ENCODE data around the gene DENND1A.
"Not testable (repeated sequence)": the region's sequence is repeated elsewhere in the genome, so short reads cannot be mapped to it uniquely, and the experiment has no call there.

The DENND1A gene

GRCh38 chr9:123645762-123646161, 284.2 kb downstream of the DENND1A start:
- no peak for DNase-seq

DNA sequence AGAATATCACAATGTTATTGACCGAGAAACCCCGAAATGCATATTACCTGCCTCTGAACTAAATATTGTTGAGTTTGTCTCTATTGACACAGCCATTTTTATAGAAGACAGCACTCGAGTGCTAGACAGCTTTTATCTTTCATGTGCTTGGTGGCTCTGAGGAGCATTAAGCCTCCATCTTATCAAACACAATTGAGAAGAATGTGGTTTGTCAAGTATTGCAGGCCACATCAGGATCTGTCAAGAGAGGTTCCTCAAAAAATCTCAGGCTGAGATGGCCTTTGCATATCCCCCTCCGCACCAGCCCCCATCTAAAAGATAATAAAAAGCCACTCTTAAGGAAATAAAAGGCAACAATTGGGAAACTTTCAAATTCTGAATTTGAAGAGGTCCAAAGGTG, 284.8 kb downstream of the DENND1A start:
- no peak for DNase-seq

- DNase-seq: no peak
These were observed 286.4 kb downstream of the DENND1A start for GRCh38 chr9:123643518-123643917.

DNA sequence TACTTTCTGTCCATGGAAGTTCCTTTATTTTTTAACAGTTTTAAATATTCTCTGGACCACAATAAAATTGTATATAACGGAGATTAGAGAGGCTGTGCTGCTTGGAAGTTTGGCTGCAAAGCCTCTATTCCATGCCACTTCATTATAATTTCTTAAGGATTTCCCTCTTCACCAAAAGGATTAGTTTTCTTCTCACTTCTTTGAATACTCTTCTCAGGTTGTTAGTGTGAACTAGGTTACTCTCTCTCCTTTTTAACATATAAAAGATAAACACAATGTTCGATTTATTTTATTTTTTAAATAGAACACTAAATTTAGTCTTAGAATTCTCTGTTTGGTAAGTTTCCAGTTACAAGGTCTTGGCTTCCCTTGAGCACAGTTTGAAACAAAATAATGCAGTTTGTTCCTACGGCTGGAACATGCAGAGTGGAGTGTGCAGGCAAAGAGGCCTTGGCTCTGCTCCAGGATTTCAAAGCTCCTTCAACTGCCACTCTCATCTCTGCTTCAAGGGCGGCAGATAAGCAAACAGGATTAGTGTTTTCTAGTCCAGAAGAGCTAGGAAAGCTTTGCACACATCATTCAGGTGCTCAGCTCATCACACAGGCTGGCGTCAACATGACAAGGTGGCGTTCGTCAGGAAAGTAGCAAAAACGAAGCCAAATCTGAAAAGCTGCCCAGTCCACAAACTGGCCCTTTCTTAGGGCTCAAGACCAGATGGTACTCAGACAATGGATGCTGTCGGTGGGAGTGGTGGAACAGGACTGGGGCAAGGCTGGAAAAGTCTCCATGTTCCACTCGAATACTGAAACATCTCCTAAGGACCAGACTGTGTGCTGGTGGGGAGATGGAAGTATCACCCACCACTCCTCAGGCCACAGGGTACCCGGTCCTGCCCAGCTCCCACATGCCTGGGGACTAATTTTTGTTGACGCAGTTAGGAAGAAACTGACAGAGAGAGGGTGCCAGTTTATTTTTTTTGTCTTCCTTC, 287.3 kb downstream of the DENND1A start:
- no peak for DNase-seq

DNA sequence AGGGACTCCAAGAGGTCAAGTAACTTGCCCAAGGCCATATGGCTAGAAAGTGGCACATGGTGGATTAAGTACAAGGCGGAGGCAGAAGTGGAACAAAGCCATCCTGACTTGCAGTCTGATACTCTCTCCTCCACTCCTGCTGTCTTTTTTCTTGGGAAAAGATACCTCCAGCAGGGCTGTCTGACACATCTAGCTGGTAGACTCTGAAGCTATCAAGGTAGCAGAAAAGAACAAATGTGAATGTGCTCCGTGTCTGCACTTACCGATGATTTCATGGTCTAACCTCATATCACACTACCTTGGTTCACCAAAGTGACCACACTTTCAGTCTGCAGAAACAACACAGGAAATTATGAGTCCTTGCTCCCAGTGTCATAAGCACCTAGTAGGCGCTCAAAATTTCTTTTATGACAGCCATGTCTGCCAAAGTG, 289.1 kb downstream of the DENND1A start:
- no peak for DNase-seq

- no peak for DNase-seq
These were observed 290.2 kb downstream of the DENND1A start for GRCh38 chr9:123639743-123640142.

DNA sequence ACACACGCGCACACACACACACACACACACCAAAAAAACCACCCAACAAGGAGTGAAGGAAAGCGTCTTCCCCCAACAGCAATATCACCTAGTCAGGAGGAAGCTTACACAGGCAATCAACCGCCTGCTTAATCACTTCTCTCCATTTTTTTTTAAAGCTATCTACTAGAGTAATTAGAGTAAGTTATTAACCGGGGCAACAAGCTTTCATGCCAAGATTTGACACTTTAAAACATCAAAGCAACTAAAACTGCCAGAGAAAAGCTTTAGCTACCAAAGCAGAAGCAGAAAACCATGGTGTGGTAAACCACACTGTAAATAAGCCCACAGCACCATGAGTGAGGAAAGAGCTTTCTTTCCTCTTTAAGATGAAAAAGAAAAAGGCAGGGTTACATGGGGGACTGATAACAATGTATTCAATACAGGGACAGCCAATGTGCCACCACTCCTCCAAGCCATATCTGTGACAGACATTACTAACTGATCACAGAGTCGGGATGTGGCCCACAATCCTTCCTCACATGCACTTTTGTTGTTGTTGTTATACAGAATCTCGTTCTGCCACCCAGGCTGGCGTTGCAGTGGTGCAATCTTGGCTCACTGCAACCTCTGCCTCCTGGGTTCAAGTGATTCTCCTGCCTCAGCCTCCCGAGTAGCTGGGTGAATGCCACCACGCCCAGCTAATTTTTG, 291.8 kb downstream of the DENND1A start:
- DNase-seq: peak; percentile 18 to 29

DNA sequence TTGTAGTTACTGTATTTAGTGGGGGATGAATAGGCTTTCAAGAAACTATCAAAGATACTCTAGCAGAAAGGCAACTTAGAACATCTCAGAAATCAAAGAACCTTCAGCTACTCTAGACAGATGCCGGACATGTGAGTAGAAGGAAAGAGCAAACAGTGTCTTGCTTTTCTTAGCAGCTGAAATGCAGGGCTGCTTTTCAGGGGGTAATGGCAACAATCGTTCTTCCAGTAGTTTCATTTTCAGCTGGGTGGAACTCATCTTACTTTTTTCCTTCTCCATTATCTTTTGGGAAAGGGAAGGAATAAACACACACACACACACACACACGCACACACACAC, 292.4 kb downstream of the DENND1A start:
- no peak for DNase-seq

GRCh38 chr9:123636805-123637204, 293.1 kb downstream of the DENND1A start:
- not testable (repeated sequence) for DNase-seq

DNA sequence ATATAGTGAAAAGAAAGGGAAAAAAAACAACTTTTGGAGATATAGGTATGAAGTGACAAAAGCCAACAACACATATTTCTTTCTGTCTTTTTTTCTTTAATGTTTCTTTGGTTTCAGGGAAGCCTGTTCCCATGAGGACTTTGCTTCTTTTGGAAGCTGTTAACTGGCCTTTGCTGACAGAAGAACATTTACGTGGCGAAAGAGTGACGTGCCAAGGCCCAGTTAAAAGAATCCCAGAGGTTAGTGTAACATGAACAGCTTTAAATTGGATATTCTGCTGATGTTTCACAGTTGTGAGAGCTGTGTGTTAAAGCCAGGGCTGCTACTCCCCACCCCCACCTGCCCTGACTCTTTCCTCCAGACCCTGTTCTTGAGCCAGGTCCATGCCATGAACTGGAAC, 298.1 kb downstream of the DENND1A start:
- no peak for DNase-seq

GRCh38 chr9:123630233-123630632, 299.7 kb downstream of the DENND1A start:
- DNase-seq: no peak

DNA sequence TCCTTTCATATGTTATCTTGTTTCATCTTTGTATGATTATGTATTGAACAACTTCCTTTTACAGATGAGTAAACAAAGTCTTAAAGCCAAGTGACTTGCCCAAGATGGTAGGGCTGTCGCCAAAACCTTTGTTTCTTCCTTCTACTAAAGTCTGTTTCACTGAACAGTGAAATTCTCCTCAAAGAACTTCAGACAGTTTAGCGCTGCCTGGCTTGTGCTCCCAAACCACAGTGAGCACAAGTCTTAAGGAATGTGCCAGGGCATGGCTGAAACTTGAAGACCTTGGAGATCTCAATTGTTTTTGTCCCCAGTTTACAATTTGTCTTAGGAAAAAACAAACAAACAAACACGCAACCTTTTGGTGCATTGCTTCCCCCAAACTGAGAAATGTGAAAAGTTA, 300.4 kb downstream of the DENND1A start:
- DNase-seq: no peak

DNA sequence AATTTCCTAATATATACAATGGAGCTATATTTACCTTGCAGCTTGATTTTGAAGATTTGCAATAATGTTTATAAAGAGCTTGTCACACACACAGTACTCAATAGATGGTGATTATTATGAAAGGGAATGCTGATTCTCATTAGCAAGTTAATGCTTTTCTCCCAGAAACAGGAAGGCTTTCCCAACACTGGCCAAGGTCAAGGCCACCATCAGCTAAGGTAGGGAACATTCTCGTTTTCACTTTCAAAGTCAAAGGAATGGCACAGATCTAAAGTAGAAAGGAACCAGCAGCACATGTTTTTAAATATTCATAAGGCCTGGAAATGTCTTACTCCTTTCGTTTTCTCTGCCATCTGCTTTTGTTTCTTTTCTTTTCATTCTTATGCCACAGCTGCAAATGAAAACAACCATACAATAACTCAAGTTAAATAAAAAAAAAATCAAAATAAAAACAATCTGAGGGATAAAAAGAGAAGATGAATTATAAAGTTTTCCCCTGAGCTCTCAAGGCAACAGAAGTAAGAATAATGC, 307.1 kb downstream of the DENND1A start:
- no peak for DNase-seq

DNA sequence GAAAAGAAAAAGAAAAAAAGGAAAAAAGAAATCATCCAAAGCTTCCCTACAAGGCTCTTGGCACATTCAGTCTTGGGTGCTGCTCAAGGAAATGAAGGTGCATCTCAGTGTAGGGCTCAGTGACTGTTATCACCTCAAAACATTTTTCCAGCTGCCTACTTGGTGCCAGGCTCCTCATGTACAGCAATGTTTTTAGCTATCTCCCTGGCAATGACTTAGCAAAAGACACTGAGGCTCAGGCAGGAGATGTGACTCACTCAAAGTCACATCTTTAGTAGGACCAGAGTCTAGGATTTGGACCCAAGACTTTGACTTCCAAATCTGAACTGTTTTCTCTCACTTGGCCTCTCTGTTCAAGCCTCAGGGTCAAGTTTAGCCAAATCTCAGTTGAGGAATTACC, 309.7 kb downstream of the DENND1A start:
- no peak for DNase-seq

- DNase-seq: no peak
These were observed 311.8 kb downstream of the DENND1A start for GRCh38 chr9:123617952-123618678.

DNA sequence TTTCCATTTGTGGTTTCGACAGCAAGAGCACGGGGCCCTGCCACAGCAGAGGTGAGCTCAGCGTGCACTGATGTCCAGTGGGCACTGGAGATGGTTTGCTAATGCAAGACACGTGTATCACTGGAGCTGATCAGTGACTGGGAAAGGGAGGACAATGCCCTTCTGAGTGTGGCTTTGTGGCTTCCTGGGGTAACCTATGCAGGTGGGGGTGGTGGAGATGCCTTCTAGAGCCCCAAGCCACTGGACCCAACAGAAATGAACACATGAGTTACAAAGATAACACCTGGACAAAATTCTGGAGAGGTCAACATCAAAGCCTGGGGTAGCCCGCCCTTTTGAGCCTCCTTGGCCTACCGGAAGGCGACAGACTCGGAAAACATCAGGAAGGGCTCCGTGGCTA, 312.6 kb downstream of the DENND1A start:
- no peak for DNase-seq

- DNase-seq: no peak
These were observed 313.2 kb downstream of the DENND1A start for GRCh38 chr9:123616707-123617106.

GRCh38 chr9:123615381-123615780, 314.5 kb downstream of the DENND1A start:
- DNase-seq: no peak

- no peak for DNase-seq
These were observed 315.3 kb downstream of the DENND1A start for GRCh38 chr9:123614306-123615263.

- DNase-seq: no peak
These were observed 318.7 kb downstream of the DENND1A start for GRCh38 chr9:123611226-123611625.

DNA sequence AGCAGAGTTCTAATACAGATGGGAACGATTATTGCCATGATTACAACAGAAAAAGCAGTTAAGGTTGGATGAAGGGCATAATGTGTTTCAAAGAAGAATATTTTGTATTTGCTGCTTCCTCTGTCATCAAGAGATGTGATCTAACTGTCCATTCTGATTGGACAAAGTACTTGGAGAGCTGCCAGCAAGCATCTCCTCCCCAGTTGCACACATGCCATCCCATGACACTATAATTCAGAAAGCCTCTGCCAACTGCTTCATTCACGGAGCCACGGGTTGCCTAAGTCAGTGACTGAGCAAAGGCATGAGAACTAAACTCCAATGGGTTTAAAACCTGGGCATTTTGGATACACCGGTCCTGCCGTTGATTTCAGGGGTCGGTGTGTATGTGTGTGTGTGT, 320.1 kb downstream of the DENND1A start:
- no peak for DNase-seq

DNA sequence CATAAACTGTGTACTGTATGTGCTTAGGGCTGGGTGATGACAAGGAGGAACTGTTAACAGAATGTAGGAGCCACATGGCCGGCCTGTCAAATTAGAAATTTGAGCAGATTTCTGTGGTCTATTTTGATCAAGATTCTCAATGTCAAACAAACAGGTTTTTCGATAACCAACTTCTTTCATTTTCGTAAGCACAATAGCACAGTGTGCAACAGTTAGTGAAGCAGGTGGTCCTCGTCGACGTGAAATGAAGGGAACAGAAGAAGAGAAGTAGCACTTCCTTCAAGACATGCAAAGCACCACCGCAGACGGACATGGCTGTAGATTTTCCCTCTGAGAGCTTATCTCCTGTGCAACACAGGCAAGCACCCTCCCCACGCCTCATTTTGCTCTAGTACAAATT, 321.8 kb downstream of the DENND1A start:
- DNase-seq: no peak
